PC-9 (cell line): ENCODE data around the gene SLC2A4RG.
"Not testable (repeated sequence)": the region's sequence is repeated elsewhere in the genome, so short reads cannot be mapped to it uniquely, and the experiment has no call there.

Experiments used
- EZH2 ChIP-seq: fragments of 200-600 bp; sonication (generic); IDR thresholded peaks from 2 replicates; pipeline ENCODE4 v1.8.0; 2017; ENCODE audit warnings: antibody characterized with exemption, low read depth
- TF ChIP-seq, protein P1 (sequence below): fragments of 200-600 bp; sonication (generic); conservative IDR thresholded peaks from 2 replicates; pipeline ENCODE4 v1.6.1; 2017; ENCODE audit warnings: mixed run types, antibody characterized with exemption, mild to moderate bottlenecking, moderate library complexity

DNA sequence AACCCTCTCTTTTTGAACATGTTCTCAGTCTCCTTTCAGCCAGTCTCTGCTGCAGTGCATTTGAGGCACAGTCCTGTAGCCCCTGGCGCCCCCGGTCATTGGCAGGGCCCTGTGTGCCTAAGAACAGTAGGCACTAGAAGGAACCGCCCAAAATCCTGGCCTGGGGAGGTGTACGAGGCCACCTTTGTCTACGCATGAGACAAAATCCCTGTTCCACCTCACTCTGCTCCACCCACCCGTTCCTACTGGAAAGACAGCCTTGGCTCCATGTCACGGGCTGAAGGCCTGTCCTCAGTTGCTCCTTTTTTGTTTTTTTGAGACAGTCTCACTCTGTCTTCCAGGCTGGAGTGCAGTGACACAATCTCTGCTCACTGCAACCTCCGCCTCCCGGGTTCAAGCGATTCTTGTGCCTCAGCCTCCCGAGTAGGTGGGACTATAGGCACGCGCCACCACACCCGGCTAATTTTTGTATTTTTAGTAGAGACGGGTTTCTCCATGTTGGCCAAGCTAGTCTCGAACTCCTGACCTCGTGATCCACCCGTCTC is 9.3 kb upstream of the SLC2A4RG start:
- TF ChIP-seq, protein P1, sequence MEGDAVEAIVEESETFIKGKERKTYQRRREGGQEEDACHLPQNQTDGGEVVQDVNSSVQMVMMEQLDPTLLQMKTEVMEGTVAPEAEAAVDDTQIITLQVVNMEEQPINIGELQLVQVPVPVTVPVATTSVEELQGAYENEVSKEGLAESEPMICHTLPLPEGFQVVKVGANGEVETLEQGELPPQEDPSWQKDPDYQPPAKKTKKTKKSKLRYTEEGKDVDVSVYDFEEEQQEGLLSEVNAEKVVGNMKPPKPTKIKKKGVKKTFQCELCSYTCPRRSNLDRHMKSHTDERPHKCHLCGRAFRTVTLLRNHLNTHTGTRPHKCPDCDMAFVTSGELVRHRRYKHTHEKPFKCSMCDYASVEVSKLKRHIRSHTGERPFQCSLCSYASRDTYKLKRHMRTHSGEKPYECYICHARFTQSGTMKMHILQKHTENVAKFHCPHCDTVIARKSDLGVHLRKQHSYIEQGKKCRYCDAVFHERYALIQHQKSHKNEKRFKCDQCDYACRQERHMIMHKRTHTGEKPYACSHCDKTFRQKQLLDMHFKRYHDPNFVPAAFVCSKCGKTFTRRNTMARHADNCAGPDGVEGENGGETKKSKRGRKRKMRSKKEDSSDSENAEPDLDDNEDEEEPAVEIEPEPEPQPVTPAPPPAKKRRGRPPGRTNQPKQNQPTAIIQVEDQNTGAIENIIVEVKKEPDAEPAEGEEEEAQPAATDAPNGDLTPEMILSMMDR: not testable (repeated sequence)
- not testable (repeated sequence) for TF ChIP-seq EZH2
